Progenitor cell of endocrine pancreas (in vitro differentiated cells): ENCODE measurements around the gene EYS. TPM values are rescaled to one million over a fixed set of nuclear protein-coding genes. Genes with fewer than 3 reads are reported as not detected.

Experiments
- DNase-seq: peaks from one replicate; pipeline ENCODE4 v3.0.0; 2021; ENCODE audit warnings: low spot score; ENCODE audit not compliant: unreplicated experiment
- H3K27ac Mint-ChIP-seq: 2 replicates; pipeline ENCODE4 v1.8.0; 2021; ENCODE audit warnings: mild to moderate bottlenecking, moderate library complexity, mixed read lengths
- H3K27me3 Mint-ChIP-seq: 2 replicates; pipeline ENCODE4 v1.8.0; 2021; ENCODE audit warnings: mixed read lengths
- H3K36me3 Mint-ChIP-seq: 2 replicates; pipeline ENCODE4 v1.8.0; 2022; ENCODE audit warnings: mixed read lengths; ENCODE audit not compliant: insufficient read depth
- H3K4me1 Mint-ChIP-seq: 2 replicates; pipeline ENCODE4 v1.8.0; 2021; ENCODE audit warnings: low read depth, mixed read lengths
- H3K4me3 Mint-ChIP-seq: 2 replicates; pipeline ENCODE4 v1.8.0; 2021; ENCODE audit warnings: low read depth, mild to moderate bottlenecking, moderate library complexity, mixed read lengths
- H3K9me3 Mint-ChIP-seq: 2 replicates; pipeline ENCODE4 v1.8.0; 2021; ENCODE audit warnings: low read depth, mixed read lengths
- CTCF ChIP-seq: fragments of 200-600 bp; sonication (generic); IDR thresholded peaks from one replicate; pipeline ENCODE4 v1.5.0; 2021; ENCODE audit warnings: antibody characterized with exemption, mild to moderate bottlenecking; ENCODE audit not compliant: unreplicated experiment
- total RNA-seq: library from RNA; stranded (reverse); gene quantifications from 2 replicates; pipeline ENCODE4 v1.2.1, GENCODE V29; 2021

The EYS gene
- total RNA-seq, 1 donor from 2014 or later, result 0.46 TPM

GRCh38 chr6:64084185-64084663 is 1622.8 kb downstream of the EYS start:
- no peak for TF ChIP-seq CTCF
- peaks cover 4% of the 10 kb centered on the region for H3K4me1 Mint-ChIP-seq
- H3K9me3 Mint-ChIP-seq, result no peaks in the 10 kb centered on the region
- no peak overlapping the region for H3K4me3 Mint-ChIP-seq
- H3K27me3 Mint-ChIP-seq, result peaks cover 16% of the 10 kb centered on the region
- no peaks in the 10 kb centered on the region for H3K36me3 Mint-ChIP-seq
- no peak overlapping the region for H3K27ac Mint-ChIP-seq
- no peak for DNase-seq

- no peaks in the 10 kb centered on the region for H3K36me3 Mint-ChIP-seq
- peaks cover 4% of the 10 kb centered on the region for H3K4me1 Mint-ChIP-seq
- TF ChIP-seq CTCF, result no peak
- DNase-seq, result no peak
- H3K4me3 Mint-ChIP-seq, result no peak overlapping the region
- no peak overlapping the region for H3K27ac Mint-ChIP-seq
- peaks cover 16% of the 10 kb centered on the region for H3K27me3 Mint-ChIP-seq
- H3K9me3 Mint-ChIP-seq, result no peaks in the 10 kb centered on the region
Observed at GRCh38 chr6:64083261-64083660, 1623.8 kb downstream of the EYS start.

- Mint-ChIP-seq H3K4me1 (peaks cover 4% of the 10 kb centered on the region), H3K9me3 (no peaks in the 10 kb centered on the region), H3K27ac (no peak overlapping the region), H3K27me3 (peaks cover 12% of the 10 kb centered on the region), H3K4me3 (no peak overlapping the region), H3K36me3 (no peaks in the 10 kb centered on the region)
- no peak for TF ChIP-seq CTCF
- DNase-seq, result no peak
Observed at GRCh38 chr6:64081453-64081852, 1625.6 kb downstream of the EYS start.

- Mint-ChIP-seq H3K9me3 (no peaks in the 10 kb centered on the region), H3K4me3 (no peak overlapping the region), H3K4me1 (no peaks in the 10 kb centered on the region), H3K36me3 (no peaks in the 10 kb centered on the region), H3K27ac (no peak overlapping the region), H3K27me3 (peaks cover 5% of the 10 kb centered on the region)
- TF ChIP-seq CTCF, result no peak
- DNase-seq, result no peak
Observed at GRCh38 chr6:64074981-64075380, 1632.0 kb downstream of the EYS start.

GRCh38 chr6:64072686-64073085 is 1634.3 kb downstream of the EYS start:
- H3K4me3 Mint-ChIP-seq, result no peak overlapping the region
- no peaks in the 10 kb centered on the region for H3K36me3 Mint-ChIP-seq
- H3K9me3 Mint-ChIP-seq, result no peaks in the 10 kb centered on the region

More at GRCh38 chr6:64072686-64073085, 1634.3 kb downstream of the EYS start:
- no peak for DNase-seq
- TF ChIP-seq CTCF, result no peak
- peaks cover 5% of the 10 kb centered on the region for H3K27me3 Mint-ChIP-seq
- H3K27ac Mint-ChIP-seq, result no peak overlapping the region
- H3K4me1 Mint-ChIP-seq, result no peaks in the 10 kb centered on the region
